A549 treated with Mapracorat at 1 μM for 4 hours (cell line): ENCODE measurements around the gene ZFR. TPM values are rescaled to one million over a fixed set of nuclear protein-coding genes. Genes with fewer than 3 reads are reported as not detected.

Experiments used
- total RNA-seq: library from RNA; stranded (reverse); fragments of 200-300 nt; extraction: Qiagen RNA extraction; gene quantifications from 5 replicates; pipeline ENCODE4 v1.2.3, GENCODE V29; 2022

Gene ZFR
- total RNA-seq: 54.8 to 67.6 TPM (median 58.4 TPM) in 5 replicates

GRCh38 chr5:32444431-32445286 lies at the start of gene ZFR:
Gene ZFR (minus strand): TSS chr5:32444740. CDS start chr5:32444658, 82 bp downstream.

GRCh38 chr5:32312595-32313332 lies 131.8 kb downstream of the ZFR start, which contains the start of gene MTMR12:
Gene MTMR12 (minus strand): TSS chr5:32312939. CDS start chr5:32312838, 101 bp downstream.

Other genes starting within 250 kb of the ZFR start
- 14.3 to 19.3 TPM (median 18.5 TPM) in 5 replicates for gene MTMR12, start 131.8 kb downstream of the ZFR start, total RNA-seq
- gene SUB1, start 140.8 kb upstream of the ZFR start, total RNA-seq: 211 to 273 TPM (median 261 TPM) in 5 replicates